Bronchial epithelial cell (primary cell): ENCODE data around the gene VSIG2. TPM values are rescaled to one million over a fixed set of nuclear protein-coding genes. Genes with fewer than 3 reads are reported as not detected.

ENCODE experiments used
- DNase-seq: peaks from one replicate; pipeline ENCODE4 v3.0.0-alpha.2; 2010; ENCODE audit warnings: low read depth
- FAIRE-seq: peaks from 2 replicates; lab custom pipeline; 2011; peaks lifted over from hg19 to GRCh38; lab: Jason Lieb, UNC
- H3K27me3 ChIP-seq: 2 replicates; pipeline ENCODE4 v1.5.1; 2011; ENCODE audit warnings: low read length; ENCODE audit not compliant: control insufficient read depth, insufficient read depth
- H3K36me3 ChIP-seq: 2 replicates; pipeline ENCODE4 v1.5.1; 2011; ENCODE audit warnings: low read length; ENCODE audit not compliant: control insufficient read depth, insufficient read depth
- H3K4me3 ChIP-seq: 2 replicates; pipeline ENCODE4 v1.5.1; 2011; ENCODE audit warnings: mild to moderate bottlenecking, low read depth, low read length, control low read depth
- total RNA-seq: library from RNA; depleted of rRNA; stranded (reverse); fragments of >200 nt; gene quantifications from 2 replicates; pipeline ENCODE4 v1.2.1, GENCODE V29; 2014
- TF ChIP-seq, protein P1 (sequence below): IDR thresholded peaks from 2 replicates; pipeline ENCODE4 v1.5.1; 2011; ENCODE audit warnings: mild to moderate bottlenecking, moderate library complexity, low read length, control low read depth, inconsistent platforms; ENCODE audit not compliant: insufficient read depth, severe bottlenecking

Gene VSIG2
- total RNA-seq, 1 donor from 2014 or later: 0.53 TPM

DNA sequence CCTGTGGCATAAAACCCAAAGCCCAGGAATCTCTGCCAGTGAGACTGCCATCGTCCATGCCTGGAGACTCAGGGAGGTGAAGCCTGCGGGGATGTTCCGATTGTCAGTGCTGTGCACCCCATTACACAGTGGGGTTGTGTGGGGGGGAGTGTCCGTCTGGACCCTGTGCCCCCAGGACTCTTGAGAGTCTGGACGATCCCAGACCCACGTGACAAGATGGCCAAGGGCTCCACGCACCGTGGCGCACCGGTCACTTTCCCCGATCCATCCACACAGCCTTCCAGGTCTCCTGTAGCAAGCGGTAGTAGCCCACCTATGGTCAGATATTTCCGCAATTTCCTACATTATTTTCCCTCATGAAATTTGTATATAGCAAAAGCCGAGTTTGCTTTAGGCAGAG is 33.3 kb downstream of the VSIG2 start:
- Histone ChIP-seq H3K27me3 (no peaks in the 10 kb centered on the region), H3K4me3 (no peak overlapping the region)
- no peak for FAIRE-seq

GRCh38 chr11:124717786-124718651 is 34.0 kb downstream of the VSIG2 start:
- H3K4me3 ChIP-seq: peak overlapping the region; percentile 34
- no peaks in the 10 kb centered on the region for H3K27me3 ChIP-seq
- TF ChIP-seq, protein P1, sequence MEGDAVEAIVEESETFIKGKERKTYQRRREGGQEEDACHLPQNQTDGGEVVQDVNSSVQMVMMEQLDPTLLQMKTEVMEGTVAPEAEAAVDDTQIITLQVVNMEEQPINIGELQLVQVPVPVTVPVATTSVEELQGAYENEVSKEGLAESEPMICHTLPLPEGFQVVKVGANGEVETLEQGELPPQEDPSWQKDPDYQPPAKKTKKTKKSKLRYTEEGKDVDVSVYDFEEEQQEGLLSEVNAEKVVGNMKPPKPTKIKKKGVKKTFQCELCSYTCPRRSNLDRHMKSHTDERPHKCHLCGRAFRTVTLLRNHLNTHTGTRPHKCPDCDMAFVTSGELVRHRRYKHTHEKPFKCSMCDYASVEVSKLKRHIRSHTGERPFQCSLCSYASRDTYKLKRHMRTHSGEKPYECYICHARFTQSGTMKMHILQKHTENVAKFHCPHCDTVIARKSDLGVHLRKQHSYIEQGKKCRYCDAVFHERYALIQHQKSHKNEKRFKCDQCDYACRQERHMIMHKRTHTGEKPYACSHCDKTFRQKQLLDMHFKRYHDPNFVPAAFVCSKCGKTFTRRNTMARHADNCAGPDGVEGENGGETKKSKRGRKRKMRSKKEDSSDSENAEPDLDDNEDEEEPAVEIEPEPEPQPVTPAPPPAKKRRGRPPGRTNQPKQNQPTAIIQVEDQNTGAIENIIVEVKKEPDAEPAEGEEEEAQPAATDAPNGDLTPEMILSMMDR: no peak
- no peaks in the 10 kb centered on the region for H3K36me3 ChIP-seq
- DNase-seq: peak; percentile 10
- no peak for FAIRE-seq

More for the DNA sequence above, 33.3 kb downstream of the VSIG2 start:
- TF ChIP-seq, protein P1: no peak
- H3K36me3 ChIP-seq: no peaks in the 10 kb centered on the region
- DNase-seq: no peak

DNA sequence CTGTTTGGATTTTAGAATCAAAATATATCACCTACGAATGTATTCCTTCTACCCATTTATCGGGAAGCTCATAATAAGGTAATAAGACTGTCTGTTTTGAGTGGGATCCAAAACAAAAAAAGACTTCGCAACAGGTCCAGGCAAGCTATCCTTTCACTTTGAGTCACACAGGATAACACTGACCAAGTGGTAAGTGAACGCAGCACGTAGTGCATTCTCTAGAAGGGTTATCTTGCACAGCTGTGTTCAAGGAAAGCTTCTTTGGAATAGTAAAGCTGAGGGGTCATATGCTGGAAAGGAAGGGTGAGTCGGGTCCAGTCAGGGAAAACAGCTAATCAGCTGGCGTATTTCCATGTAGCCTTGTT is 34.7 kb downstream of the VSIG2 start:
- DNase-seq (peak; percentile 89), FAIRE-seq (peak; percentile 47)

GRCh38 chr11:124716591-124716990 is 35.5 kb downstream of the VSIG2 start:
- Histone ChIP-seq H3K4me3 (no peak overlapping the region), H3K27me3 (no peaks in the 10 kb centered on the region), H3K36me3 (no peaks in the 10 kb centered on the region)
- TF ChIP-seq, protein P1: no peak
- no peak for FAIRE-seq
- DNase-seq: peak; percentile 55

More for the DNA sequence above, 34.7 kb downstream of the VSIG2 start:
- TF ChIP-seq, protein P1: no peak
- no peak overlapping the region for H3K4me3 ChIP-seq
- H3K27me3 ChIP-seq: no peaks in the 10 kb centered on the region
- H3K36me3 ChIP-seq: no peaks in the 10 kb centered on the region

GRCh38 chr11:124712392-124712791 is 39.7 kb downstream of the VSIG2 start:
- TF ChIP-seq, protein P1: no peak
- H3K4me3 ChIP-seq: no peak overlapping the region
- FAIRE-seq (peak; percentile 7), DNase-seq (no peak)
- H3K27me3 ChIP-seq: no peaks in the 10 kb centered on the region
- H3K36me3 ChIP-seq: no peaks in the 10 kb centered on the region
